H1 (cell line): ENCODE measurements around the gene SYT2.

Experiments used
- YY1 ChIP-seq: IDR thresholded peaks from 2 replicates; pipeline ENCODE4 v1.6.1; 2011; ENCODE audit warnings: low read depth, mild to moderate bottlenecking, low read length
- TF ChIP-seq, protein P1 (sequence below), 3 experiments: IDR thresholded peaks; 1 replicate in 2 of 3; 2 replicates in 1 of 3; pipeline versions ENCODE4 v1.5.1 to v1.6.1; 2011; ENCODE audit warnings: low read length in 3 of 3, mild to moderate bottlenecking in 3 of 3, inconsistent platforms in 2 of 3, low read depth in 1 of 3, moderate library complexity in 1 of 3; ENCODE audit not compliant: insufficient read depth in 1 of 3; ENCODE audit errors: control extremely low read depth in 1 of 3

DNA sequence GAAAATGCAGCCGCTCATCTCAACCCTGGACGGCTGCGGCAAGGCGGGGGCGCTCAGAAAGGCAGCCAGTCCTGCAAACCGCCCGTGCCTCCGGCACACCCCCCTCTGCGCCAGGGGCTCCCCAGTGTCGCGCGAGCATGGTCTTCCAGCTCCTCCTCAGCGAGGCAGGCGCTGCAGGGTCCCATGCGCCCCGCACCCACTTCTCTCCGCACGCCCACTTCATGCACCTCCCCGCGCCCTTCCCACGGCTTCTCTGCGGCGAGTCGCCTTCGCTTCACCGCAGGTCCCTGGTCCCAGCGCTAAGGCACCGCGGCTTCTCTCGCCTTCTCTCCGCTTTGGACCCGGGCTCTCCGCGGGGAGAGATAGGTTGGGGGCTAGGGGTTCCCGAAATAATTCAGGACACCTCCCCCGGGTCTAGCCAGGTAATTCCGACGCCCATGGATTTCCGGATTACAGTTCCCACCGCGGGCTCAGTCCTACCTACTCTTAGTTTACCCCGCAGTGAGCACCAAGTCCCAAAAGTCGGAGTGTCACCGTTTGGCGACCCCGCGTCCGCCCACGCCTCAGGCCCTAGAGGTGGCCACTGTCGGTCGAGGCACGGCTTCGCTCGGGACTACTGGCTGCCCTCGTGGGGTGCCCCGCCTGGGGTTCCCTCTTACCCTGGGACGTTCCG, 67.5 kb downstream of the SYT2 start:
- TF ChIP-seq, protein P1, sequence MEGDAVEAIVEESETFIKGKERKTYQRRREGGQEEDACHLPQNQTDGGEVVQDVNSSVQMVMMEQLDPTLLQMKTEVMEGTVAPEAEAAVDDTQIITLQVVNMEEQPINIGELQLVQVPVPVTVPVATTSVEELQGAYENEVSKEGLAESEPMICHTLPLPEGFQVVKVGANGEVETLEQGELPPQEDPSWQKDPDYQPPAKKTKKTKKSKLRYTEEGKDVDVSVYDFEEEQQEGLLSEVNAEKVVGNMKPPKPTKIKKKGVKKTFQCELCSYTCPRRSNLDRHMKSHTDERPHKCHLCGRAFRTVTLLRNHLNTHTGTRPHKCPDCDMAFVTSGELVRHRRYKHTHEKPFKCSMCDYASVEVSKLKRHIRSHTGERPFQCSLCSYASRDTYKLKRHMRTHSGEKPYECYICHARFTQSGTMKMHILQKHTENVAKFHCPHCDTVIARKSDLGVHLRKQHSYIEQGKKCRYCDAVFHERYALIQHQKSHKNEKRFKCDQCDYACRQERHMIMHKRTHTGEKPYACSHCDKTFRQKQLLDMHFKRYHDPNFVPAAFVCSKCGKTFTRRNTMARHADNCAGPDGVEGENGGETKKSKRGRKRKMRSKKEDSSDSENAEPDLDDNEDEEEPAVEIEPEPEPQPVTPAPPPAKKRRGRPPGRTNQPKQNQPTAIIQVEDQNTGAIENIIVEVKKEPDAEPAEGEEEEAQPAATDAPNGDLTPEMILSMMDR (IDR thresholded peaks at IDR 0.05; ENCODE audit: control extremely low read depth in 1 of 3, insufficient read depth in 1 of 3, low read depth in 1 of 3, low read length in 3 of 3) = no peak
- no peak for TF ChIP-seq YY1
